K562 (cell line): ENCODE results near the gene PLAC1.

Experiments
- NR3C1 ChIP-seq: sonication (generic); formaldehyde crosslinking; IDR thresholded peaks from 2 replicates; pipeline ENCODE4 v1.8.1; 2022; ENCODE audit warnings: missing genetic modification reagents
- TF ChIP-seq, protein P1 (sequence below): sonication (generic); formaldehyde crosslinking; IDR thresholded peaks from 2 replicates; pipeline ENCODE4 v1.8.1; 2022; ENCODE audit warnings: missing genetic modification reagents

GRCh38 chrX:134608153-134608552, 50.1 kb downstream of the PLAC1 start:
- TF ChIP-seq, protein P1, sequence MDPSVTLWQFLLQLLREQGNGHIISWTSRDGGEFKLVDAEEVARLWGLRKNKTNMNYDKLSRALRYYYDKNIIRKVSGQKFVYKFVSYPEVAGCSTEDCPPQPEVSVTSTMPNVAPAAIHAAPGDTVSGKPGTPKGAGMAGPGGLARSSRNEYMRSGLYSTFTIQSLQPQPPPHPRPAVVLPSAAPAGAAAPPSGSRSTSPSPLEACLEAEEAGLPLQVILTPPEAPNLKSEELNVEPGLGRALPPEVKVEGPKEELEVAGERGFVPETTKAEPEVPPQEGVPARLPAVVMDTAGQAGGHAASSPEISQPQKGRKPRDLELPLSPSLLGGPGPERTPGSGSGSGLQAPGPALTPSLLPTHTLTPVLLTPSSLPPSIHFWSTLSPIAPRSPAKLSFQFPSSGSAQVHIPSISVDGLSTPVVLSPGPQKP (CRISPR knock-in tag) = no peak
- TF ChIP-seq NR3C1 = no peak
